ENCODE data around the gene MAP1B.

The MAP1B gene

GRCh38 chr5:72107131-72107900 is at the start of gene MAP1B:
Gene MAP1B (plus strand): TSS chr5:72107475. CDS start chr5:72107532, 57 bp downstream.
- in situ Hi-C loops (cut with MboI; ENCODE audit: low pct_unique_long_range_greater_than_20kb, low sequenced_read_pairs, unreplicated experiment) = no loop called here
- peak; percentile 57 for DNase-seq (ENCODE audit: low spot score)
- TF ChIP-seq, protein P1, sequence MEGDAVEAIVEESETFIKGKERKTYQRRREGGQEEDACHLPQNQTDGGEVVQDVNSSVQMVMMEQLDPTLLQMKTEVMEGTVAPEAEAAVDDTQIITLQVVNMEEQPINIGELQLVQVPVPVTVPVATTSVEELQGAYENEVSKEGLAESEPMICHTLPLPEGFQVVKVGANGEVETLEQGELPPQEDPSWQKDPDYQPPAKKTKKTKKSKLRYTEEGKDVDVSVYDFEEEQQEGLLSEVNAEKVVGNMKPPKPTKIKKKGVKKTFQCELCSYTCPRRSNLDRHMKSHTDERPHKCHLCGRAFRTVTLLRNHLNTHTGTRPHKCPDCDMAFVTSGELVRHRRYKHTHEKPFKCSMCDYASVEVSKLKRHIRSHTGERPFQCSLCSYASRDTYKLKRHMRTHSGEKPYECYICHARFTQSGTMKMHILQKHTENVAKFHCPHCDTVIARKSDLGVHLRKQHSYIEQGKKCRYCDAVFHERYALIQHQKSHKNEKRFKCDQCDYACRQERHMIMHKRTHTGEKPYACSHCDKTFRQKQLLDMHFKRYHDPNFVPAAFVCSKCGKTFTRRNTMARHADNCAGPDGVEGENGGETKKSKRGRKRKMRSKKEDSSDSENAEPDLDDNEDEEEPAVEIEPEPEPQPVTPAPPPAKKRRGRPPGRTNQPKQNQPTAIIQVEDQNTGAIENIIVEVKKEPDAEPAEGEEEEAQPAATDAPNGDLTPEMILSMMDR (IDR thresholded peaks at IDR 0.05; ENCODE audit: extremely low read depth, insufficient read depth, missing control alignments) = no peak

GRCh38 chr5:72057816-72058215 is 49.5 kb upstream of the MAP1B start:
- TF ChIP-seq, protein P1 (IDR thresholded peaks at IDR 0.05; ENCODE audit: extremely low read depth, insufficient read depth, missing control alignments) = no peak
- DNase-seq (ENCODE audit: low spot score) = no peak
- in situ Hi-C loops (cut with MboI; ENCODE audit: low pct_unique_long_range_greater_than_20kb, low sequenced_read_pairs, unreplicated experiment) = no loop called here

DNA sequence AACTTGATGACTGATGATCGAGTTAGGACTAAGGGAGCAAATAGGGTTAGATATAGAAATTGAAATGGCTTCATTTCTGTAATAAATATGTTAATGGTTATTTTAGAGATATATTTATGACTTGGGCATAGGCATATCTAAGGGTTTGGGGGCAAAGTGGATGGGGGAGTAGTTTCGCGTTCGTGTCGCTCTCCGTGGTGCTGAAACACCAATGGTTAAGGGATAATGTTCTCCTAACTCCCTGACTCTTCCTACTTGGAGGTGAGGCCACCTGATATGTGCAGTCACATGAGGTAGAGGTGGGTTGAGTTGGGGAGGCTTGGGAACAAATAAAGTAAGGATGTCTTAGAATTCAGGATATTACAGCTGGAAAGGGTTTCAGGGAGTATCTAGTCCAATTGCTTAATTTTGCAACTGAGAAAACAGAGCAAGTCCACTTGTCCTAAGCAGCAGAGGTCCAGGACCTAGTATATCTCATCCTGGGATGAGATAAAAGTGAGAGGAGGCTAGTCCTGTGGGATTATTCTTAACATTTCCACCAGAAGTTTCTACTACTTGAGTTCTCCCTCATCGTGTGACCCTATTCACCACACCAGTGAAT is 44.0 kb upstream of the MAP1B start:
- TF ChIP-seq, protein P1 (IDR thresholded peaks at IDR 0.05; ENCODE audit: extremely low read depth, insufficient read depth, missing control alignments) = no peak
- in situ Hi-C loops (cut with MboI; ENCODE audit: low pct_unique_long_range_greater_than_20kb, low sequenced_read_pairs, unreplicated experiment) = no loop called here
- no peak for DNase-seq (ENCODE audit: low spot score)

- no peak for DNase-seq (ENCODE audit: low spot score)
- TF ChIP-seq, protein P1 (IDR thresholded peaks at IDR 0.05; ENCODE audit: extremely low read depth, insufficient read depth, missing control alignments) = no peak
- in situ Hi-C loops (cut with MboI; ENCODE audit: low pct_unique_long_range_greater_than_20kb, low sequenced_read_pairs, unreplicated experiment) = no loop called here
Measured at GRCh38 chr5:72064801-72065570, 42.3 kb upstream of the MAP1B start.

- in situ Hi-C loops (cut with MboI; ENCODE audit: low pct_unique_long_range_greater_than_20kb, low sequenced_read_pairs, unreplicated experiment) = no loop called here
- TF ChIP-seq, protein P1 (IDR thresholded peaks at IDR 0.05; ENCODE audit: extremely low read depth, insufficient read depth, missing control alignments) = no peak
- DNase-seq (ENCODE audit: low spot score) = no peak
Measured at GRCh38 chr5:72065751-72066255, 41.5 kb upstream of the MAP1B start.

DNA sequence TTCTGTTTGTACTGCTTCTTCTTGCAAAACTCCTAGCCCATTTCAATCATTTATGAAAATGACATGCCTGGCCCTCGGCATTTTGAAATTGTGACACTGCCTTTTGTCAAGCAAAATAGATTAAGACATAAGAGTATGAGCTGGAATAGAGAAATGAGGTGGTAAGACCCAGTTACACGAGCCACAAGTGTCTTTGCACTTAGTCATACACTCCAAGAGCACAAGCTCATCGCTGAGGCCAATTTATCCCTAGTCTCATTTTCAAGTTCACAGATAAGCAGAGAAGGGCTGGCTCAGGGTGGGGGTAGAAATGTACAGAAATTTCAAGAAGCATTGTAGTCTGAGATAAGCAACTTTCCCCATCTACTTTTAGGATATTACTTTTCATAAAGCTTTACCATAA is 40.6 kb upstream of the MAP1B start:
- no peak for DNase-seq (ENCODE audit: low spot score)
- TF ChIP-seq, protein P1 (IDR thresholded peaks at IDR 0.05; ENCODE audit: extremely low read depth, insufficient read depth, missing control alignments) = no peak
- in situ Hi-C loops (cut with MboI; ENCODE audit: low pct_unique_long_range_greater_than_20kb, low sequenced_read_pairs, unreplicated experiment) = no loop called here

All from GM13977 (cell line).